Smooth muscle cell (in vitro differentiated cells): ENCODE data around the gene ANKRD23. TPM values are rescaled to one million over a fixed set of nuclear protein-coding genes. Genes with fewer than 3 reads are reported as not detected.

Experiments used
- DNase-seq: peaks from one replicate; lab custom pipeline; 2025; ENCODE audit not compliant: unreplicated experiment; lab: John Stamatoyannopoulos, UW
- H2AFZ ChIP-seq: fragments of 200-600 bp; sonication (generic); 2 replicates; pipeline ENCODE4 v1.6.0; 2016; ENCODE audit warnings: antibody characterized with exemption, low read depth, mild to moderate bottlenecking
- H3F3A ChIP-seq: fragments of 200-600 bp; sonication (generic); 2 replicates; pipeline ENCODE4 v1.6.0; 2017; ENCODE audit warnings: antibody characterized with exemption, low read depth
- H3K27ac ChIP-seq: fragments of 200-600 bp; sonication (generic); 2 replicates; pipeline ENCODE4 v1.5.1; 2016; ENCODE audit warnings: low read depth, mild to moderate bottlenecking
- H3K27me3 ChIP-seq: fragments of 200-600 bp; sonication (generic); 2 replicates; pipeline ENCODE4 v1.6.1; 2016; ENCODE audit warnings: low read depth, mild to moderate bottlenecking
- H3K36me3 ChIP-seq: fragments of 200-600 bp; sonication (generic); 2 replicates; pipeline ENCODE4 v1.5.1; 2016; ENCODE audit warnings: low read depth
- H3K4me1 ChIP-seq: fragments of 200-600 bp; sonication (generic); 2 replicates; pipeline ENCODE4 v1.5.1; 2016; ENCODE audit warnings: low read depth
- H3K4me2 ChIP-seq: fragments of 200-600 bp; sonication (generic); 2 replicates; pipeline ENCODE4 v1.6.0; 2016; ENCODE audit warnings: mild to moderate bottlenecking
- H3K4me3 ChIP-seq: fragments of 200-600 bp; sonication (generic); 2 replicates; pipeline ENCODE4 v1.5.1; 2016; ENCODE audit warnings: mild to moderate bottlenecking
- H3K79me2 ChIP-seq: fragments of 200-600 bp; sonication (generic); 2 replicates; pipeline ENCODE4 v1.6.0; 2016; ENCODE audit warnings: low read depth, mild to moderate bottlenecking
- H3K9ac ChIP-seq: fragments of 200-600 bp; sonication (generic); 2 replicates; pipeline ENCODE4 v1.6.0; 2016; ENCODE audit warnings: low read depth
- H3K9me3 ChIP-seq: fragments of 200-600 bp; sonication (generic); replicated peaks from 2 replicates; pipeline ENCODE4 v1.5.1; 2016; ENCODE audit warnings: low read depth
- H4K20me1 ChIP-seq: fragments of 200-600 bp; sonication (generic); 2 replicates; pipeline ENCODE4 v1.6.0; 2016; ENCODE audit warnings: low read depth
- CTCF ChIP-seq: fragments of 200-600 bp; sonication (generic); IDR thresholded peaks from 2 replicates; pipeline ENCODE4 v1.5.1; 2017; ENCODE audit warnings: borderline replicate concordance, mild to moderate bottlenecking, antibody characterized with exemption; ENCODE audit not compliant: insufficient read depth, poor library complexity, severe bottlenecking
- WGBS: methylation state at CpG from one replicate; pipeline ENCODE4 v1.1.7; 2016; ENCODE audit warnings: low lambda C conversion rate; 5-methylcytosine and 5-hydroxymethylcytosine counted together
- polyA plus RNA-seq: library from polyadenylated mRNA; unstranded; fragments of >200 nt; fragmentation: Nextera tagmentation; extraction: Ambion mirVana; gene quantifications from 2 replicates; pipeline ENCODE4 v1.2.1, GENCODE V29; 2016
- total RNA-seq: library from RNA; depleted of rRNA; stranded (reverse); fragments of >200 nt; gene quantifications from 2 replicates; pipeline ENCODE4 v1.2.3, GENCODE V29; 2014

Gene ANKRD23
- total and polyA plus RNA-seq, 2 experiments from 2014 or later, result 1.7 to 5.6 TPM

- H3K4me1 ChIP-seq, result peaks cover 17% of the 10 kb centered on the region
Measured at GRCh38 chr2:96816127-96816835, 27.5 kb downstream of the ANKRD23 start, which contains the start of gene CNNM3. TSS of gene CNNM3 (plus strand) at chr2:96816268. CDS start at chr2:96816278, 10 bp downstream.

GRCh38 chr2:96815326-96816126, 28.3 kb downstream of the ANKRD23 start:
- Histone ChIP-seq H3K27me3 (peaks cover 3% of the 10 kb centered on the region), H3K4me2 (peak overlapping the region; percentile 95), H3F3A (peaks cover 4% of the 10 kb centered on the region), H3K9ac (peak overlapping the region; percentile 36), H4K20me1 (peaks cover 23% of the 10 kb centered on the region), H3K9me3 (no peaks in the 10 kb centered on the region), H3K79me2 (no peaks in the 10 kb centered on the region), H3K4me3 (peak overlapping the region; percentile 75), H3K27ac (peak overlapping the region; percentile 14), H3K4me1 (peaks cover 11% of the 10 kb centered on the region), H2AFZ (peak overlapping the region; percentile 87), H3K36me3 (no peaks in the 10 kb centered on the region)
- DNase-seq, result no peak
- no peak for TF ChIP-seq CTCF
- 2% methylated on average over 39 of the region's 60 CpGs for WGBS

More at GRCh38 chr2:96816127-96816835, 27.5 kb downstream of the ANKRD23 start, which contains the start of gene CNNM3:
- Histone ChIP-seq H3K9me3 (no peaks in the 10 kb centered on the region), H3K4me3 (peak within 1 kb of the TSS; percentile 75), H3K27me3 (peaks cover 3% of the 10 kb centered on the region), H2AFZ (peak within 1 kb of the TSS; percentile 87), H3K9ac (peak within 1 kb of the TSS; percentile 36), H3K79me2 (no peaks in the 10 kb centered on the region), H3K4me2 (peak within 1 kb of the TSS; percentile 95), H3K27ac (peak within 1 kb of the TSS; percentile 14), H3K36me3 (no peaks in the 10 kb centered on the region), H3F3A (peaks cover 4% of the 10 kb centered on the region), H4K20me1 (peaks cover 25% of the 10 kb centered on the region)
- WGBS, result 2% methylated on average over 61 of the region's 103 CpGs
- DNase-seq, result peak; percentile 90
- peak; percentile 53 for TF ChIP-seq CTCF

- peaks cover 11% of the 10 kb centered on the region for H3K4me1 ChIP-seq
- H3K27me3 ChIP-seq, result peaks cover 3% of the 10 kb centered on the region
- peaks cover 15% of the 10 kb centered on the region for H4K20me1 ChIP-seq
- H3K9me3 ChIP-seq, result no peaks in the 10 kb centered on the region
- no peaks in the 10 kb centered on the region for H3K79me2 ChIP-seq
- no peak overlapping the region for H3K4me2 ChIP-seq
- H3F3A ChIP-seq, result peaks cover 4% of the 10 kb centered on the region
- no peak overlapping the region for H3K27ac ChIP-seq
- H2AFZ ChIP-seq, result no peak overlapping the region
- TF ChIP-seq CTCF, result no peak
- H3K4me3 ChIP-seq, result no peak overlapping the region
- 96% methylated on average over 4 of the region's 4 CpGs for WGBS
- H3K9ac ChIP-seq, result no peak overlapping the region
- DNase-seq, result no peak
- no peaks in the 10 kb centered on the region for H3K36me3 ChIP-seq
Measured at GRCh38 chr2:96813656-96814055, 30.2 kb downstream of the ANKRD23 start.
